Astrocyte of the spinal cord (primary cell): ENCODE measurements around the gene SH3GL3.

Experiments
- DNase-seq: peaks from one replicate; pipeline ENCODE4 v3.0.0; 2011; ENCODE audit warnings: low read depth, low spot score
- H3K4me3 ChIP-seq: 2 replicates; pipeline ENCODE4 v1.5.1; 2011; ENCODE audit warnings: low read depth, mild to moderate bottlenecking, low read length, moderate library complexity
- in situ Hi-C: cut with HindIII; loops from 2 replicates; pipeline ENCODE4 v1.10.0; 2017; ENCODE audit warnings: low sequenced_read_pairs
- TF ChIP-seq, protein P1 (sequence below): IDR thresholded peaks from 2 replicates; pipeline ENCODE4 v1.5.1; 2012; ENCODE audit warnings: low read depth, mild to moderate bottlenecking, low read length, inconsistent platforms

Gene SH3GL3

DNA sequence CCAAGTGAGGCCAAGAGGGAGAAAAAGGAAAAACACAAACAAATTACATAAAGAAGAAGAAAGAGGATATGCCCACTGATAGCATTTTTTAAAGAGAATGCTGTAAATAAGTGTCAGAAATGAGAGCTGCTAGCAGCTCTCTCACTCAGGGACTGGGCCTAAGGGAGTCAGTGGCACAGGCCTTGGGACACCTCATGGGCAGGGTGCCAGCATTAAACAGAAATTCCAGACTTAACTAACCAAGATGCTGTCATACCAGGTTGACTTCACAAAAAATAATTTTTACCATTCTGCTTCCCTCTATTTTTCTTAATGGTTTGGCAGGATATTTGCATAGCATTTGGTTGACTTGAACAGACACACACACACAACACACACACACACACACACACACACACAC, 114.5 kb downstream of the SH3GL3 start:
- DNase-seq, result no peak
- H3K4me3 ChIP-seq, result no peak overlapping the region
- TF ChIP-seq, protein P1, sequence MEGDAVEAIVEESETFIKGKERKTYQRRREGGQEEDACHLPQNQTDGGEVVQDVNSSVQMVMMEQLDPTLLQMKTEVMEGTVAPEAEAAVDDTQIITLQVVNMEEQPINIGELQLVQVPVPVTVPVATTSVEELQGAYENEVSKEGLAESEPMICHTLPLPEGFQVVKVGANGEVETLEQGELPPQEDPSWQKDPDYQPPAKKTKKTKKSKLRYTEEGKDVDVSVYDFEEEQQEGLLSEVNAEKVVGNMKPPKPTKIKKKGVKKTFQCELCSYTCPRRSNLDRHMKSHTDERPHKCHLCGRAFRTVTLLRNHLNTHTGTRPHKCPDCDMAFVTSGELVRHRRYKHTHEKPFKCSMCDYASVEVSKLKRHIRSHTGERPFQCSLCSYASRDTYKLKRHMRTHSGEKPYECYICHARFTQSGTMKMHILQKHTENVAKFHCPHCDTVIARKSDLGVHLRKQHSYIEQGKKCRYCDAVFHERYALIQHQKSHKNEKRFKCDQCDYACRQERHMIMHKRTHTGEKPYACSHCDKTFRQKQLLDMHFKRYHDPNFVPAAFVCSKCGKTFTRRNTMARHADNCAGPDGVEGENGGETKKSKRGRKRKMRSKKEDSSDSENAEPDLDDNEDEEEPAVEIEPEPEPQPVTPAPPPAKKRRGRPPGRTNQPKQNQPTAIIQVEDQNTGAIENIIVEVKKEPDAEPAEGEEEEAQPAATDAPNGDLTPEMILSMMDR, result no peak
- in situ Hi-C loops, result no loop called here

DNA sequence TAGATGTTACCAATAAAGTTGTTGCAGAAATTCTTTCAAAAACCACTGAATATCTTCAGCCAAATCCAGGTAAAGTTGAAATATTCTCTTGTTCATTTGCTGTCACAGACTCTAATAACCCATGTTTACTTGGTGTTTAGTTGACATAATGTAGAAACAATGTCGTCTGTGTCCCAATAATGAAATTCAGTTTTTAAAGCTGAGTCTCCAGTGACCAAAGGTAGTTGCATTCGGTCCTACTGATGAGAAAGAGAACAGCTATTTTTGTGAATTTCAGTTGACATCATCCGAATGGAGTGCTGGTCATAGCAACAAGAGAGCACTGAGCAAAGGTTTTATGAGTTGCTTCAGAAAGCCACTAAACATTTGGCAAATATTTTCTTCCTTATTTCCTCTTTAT, 118.0 kb downstream of the SH3GL3 start:
- no peak for DNase-seq
- TF ChIP-seq, protein P1, result no peak
- H3K4me3 ChIP-seq, result no peak overlapping the region
- in situ Hi-C loops, result no loop called here

DNA sequence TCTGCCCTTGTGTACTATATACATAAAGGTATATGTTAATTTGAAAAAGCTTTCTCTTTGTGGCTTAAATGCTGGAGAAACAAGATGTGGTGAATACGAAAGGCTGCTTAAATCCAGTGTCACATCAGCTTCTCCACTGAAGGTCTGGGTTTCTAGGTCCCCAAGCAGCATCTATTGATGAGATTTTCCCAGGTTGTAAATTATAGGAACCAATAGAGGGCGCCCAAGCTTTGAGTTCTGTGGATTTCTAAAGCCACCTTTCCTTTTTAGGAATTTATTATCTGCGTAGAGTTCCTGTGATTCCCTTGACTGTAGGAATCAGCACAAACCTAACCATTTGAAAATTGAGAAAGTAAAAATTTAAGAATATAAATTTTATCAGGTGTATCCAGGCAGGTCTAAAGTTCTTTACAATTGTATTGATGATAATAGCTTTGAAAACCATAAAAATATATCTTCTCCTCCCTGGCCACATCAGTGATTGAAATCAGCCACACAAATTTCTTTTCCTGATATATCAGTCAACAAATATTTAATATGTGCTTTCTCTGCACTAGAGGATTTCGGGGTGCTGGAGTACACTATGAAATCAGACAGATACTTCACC, 118.5 kb downstream of the SH3GL3 start:
- peak; percentile 29 for DNase-seq
- in situ Hi-C loops, result no loop called here
- TF ChIP-seq, protein P1, result peak; percentile 64
- H3K4me3 ChIP-seq, result no peak overlapping the region

DNA sequence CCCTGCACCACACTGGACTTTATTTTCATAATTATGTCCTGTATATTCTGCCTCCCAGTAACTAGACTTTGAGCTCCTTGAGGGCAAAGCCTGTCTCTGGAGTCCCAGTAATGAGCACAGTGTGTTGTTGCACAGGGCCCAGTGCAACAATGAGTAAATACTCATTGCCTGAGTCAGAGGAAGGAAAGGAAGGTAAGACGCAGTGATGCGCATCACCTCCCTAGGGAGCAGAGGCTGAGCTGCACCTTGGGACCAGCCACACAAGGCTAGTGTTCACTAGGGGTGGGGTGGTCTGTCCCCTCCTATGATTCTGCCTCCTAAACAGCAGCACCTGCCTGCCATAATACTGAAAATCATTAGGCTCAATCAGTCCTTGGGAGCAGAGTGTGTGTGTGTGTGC, 120.2 kb downstream of the SH3GL3 start:
- TF ChIP-seq, protein P1, result no peak
- no peak for DNase-seq
- in situ Hi-C loops, result no loop called here

DNA sequence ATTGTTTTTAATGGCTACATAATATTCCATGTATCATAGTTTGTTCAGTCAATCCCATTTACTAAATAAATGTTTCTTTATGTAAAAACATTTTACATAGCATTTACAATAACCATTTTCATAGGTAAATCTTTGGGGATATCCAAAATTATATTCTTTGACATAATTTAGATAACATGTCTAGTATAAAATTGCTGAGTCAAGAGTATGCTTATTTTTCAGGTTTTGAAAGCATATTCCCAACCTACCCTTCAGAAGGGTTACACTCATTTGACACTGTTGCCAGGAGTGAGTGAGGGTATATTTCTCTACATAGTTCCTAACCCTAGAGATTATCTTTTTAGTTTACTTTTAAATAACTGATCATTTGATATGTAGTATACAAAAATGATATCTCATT, 122.2 kb downstream of the SH3GL3 start:
- TF ChIP-seq, protein P1, result no peak
- H3K4me3 ChIP-seq, result no peak overlapping the region
- DNase-seq, result no peak
- in situ Hi-C loops, result no loop called here

More for the DNA sequence above, 120.2 kb downstream of the SH3GL3 start:
- no peak overlapping the region for H3K4me3 ChIP-seq

DNA sequence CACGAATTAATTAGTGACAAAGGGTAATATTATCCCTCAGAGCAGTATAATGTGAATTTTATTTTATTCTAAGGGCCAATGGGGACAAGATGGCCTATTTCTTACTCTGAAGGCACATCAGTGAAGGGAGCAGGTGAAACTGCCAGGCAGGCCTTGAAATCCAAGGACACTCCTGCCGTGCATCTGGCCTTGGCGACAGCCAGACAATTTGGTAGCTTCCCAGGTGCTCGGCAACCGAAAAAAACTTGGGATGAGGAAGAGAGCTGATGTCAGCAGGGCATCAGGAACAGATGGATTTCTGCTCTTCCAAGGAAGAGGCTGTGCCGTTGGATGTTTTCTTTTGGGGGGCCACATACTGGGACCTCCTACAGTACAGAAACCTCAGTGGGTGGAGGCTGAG, 123.6 kb downstream of the SH3GL3 start:
- no peak overlapping the region for H3K4me3 ChIP-seq
- DNase-seq, result no peak
- in situ Hi-C loops, result no loop called here
- TF ChIP-seq, protein P1, result no peak
